ENCODE data around the gene ARF5.

DNA sequence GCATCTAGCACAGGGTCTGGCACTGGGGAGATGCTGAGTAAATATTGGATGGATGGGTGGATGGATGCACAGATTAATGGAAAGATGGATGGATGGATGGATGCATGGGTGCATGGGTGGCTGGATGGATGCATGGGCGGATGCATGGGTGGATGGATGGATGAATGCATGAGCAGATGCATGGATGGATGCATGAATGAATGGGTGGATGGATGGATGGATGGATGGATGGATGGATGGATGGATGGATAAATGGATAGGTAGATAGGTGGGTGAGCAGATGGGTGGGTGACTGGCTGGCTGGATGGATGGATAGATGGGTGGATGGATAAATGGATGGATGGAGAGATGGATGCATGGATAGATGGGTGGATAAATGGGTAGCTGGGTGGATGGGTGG, 24.1 kb downstream of the ARF5 start:
- TF ChIP-seq, protein P1, sequence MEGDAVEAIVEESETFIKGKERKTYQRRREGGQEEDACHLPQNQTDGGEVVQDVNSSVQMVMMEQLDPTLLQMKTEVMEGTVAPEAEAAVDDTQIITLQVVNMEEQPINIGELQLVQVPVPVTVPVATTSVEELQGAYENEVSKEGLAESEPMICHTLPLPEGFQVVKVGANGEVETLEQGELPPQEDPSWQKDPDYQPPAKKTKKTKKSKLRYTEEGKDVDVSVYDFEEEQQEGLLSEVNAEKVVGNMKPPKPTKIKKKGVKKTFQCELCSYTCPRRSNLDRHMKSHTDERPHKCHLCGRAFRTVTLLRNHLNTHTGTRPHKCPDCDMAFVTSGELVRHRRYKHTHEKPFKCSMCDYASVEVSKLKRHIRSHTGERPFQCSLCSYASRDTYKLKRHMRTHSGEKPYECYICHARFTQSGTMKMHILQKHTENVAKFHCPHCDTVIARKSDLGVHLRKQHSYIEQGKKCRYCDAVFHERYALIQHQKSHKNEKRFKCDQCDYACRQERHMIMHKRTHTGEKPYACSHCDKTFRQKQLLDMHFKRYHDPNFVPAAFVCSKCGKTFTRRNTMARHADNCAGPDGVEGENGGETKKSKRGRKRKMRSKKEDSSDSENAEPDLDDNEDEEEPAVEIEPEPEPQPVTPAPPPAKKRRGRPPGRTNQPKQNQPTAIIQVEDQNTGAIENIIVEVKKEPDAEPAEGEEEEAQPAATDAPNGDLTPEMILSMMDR (IDR thresholded peaks at IDR 0.05 in 8 of 11, conservative IDR thresholded peaks at IDR 0.05 in 3 of 11), result no peak
- TF ChIP-seq POLR2A (IDR thresholded peaks at IDR 0.05), result no peak
